NCI-H187 treated with DMSO at 0.1 percent for 48 hours (cell line): ENCODE data around the gene CEBPZOS.

ENCODE experiments used
- DNase-seq: peaks from one replicate; lab custom pipeline; 2025; lab: John Stamatoyannopoulos, UW

Gene CEBPZOS

GRCh38 chr2:37196320-37197195, at the start of gene CEBPZOS:
CEBPZOS (plus strand) TSS chr2:37196496; CDS start chr2:37199705, 3,209 bp downstream.
- DNase-seq: peak; percentile 29

GRCh38 chr2:37148325-37148724, 48.0 kb upstream of the CEBPZOS start:
- no peak for DNase-seq

- no peak for DNase-seq
Measured at GRCh38 chr2:37149626-37150322, 46.5 kb upstream of the CEBPZOS start.

GRCh38 chr2:37153224-37153623, 43.1 kb upstream of the CEBPZOS start:
- DNase-seq: no peak

GRCh38 chr2:37154785-37155184, 41.5 kb upstream of the CEBPZOS start:
- no peak for DNase-seq

GRCh38 chr2:37156071-37156856, 40.0 kb upstream of the CEBPZOS start:
- DNase-seq: no peak

GRCh38 chr2:37156857-37157714, 39.2 kb upstream of the CEBPZOS start, which contains the start of gene EIF2AK2:
EIF2AK2 (minus strand) TSS chr2:37156980; CDS start chr2:37147806, 9,174 bp downstream.
- DNase-seq: peak; percentile 54

- DNase-seq: no peak
Measured at GRCh38 chr2:37164757-37165156, 31.5 kb upstream of the CEBPZOS start.

GRCh38 chr2:37167636-37168180, 28.6 kb upstream of the CEBPZOS start:
- DNase-seq: no peak

GRCh38 chr2:37168217-37168981, 27.9 kb upstream of the CEBPZOS start:
- DNase-seq: no peak

- no peak for DNase-seq
Measured at GRCh38 chr2:37171624-37171950, 24.7 kb upstream of the CEBPZOS start.

- no peak for DNase-seq
Measured at GRCh38 chr2:37173741-37174140, 22.6 kb upstream of the CEBPZOS start.

GRCh38 chr2:37180006-37180639, 16.2 kb upstream of the CEBPZOS start:
- no peak for DNase-seq

- DNase-seq: no peak
Measured at GRCh38 chr2:37180640-37181039, 15.7 kb upstream of the CEBPZOS start.

GRCh38 chr2:37181726-37182684, 14.3 kb upstream of the CEBPZOS start:
- no peak for DNase-seq

GRCh38 chr2:37188570-37188969, 7.7 kb upstream of the CEBPZOS start, which contains the start of gene SULT6B1:
SULT6B1 (minus strand) TSS chr2:37188670; CDS start chr2:37188640, 30 bp downstream.
- DNase-seq: no peak

GRCh38 chr2:37189452-37190153, 6.7 kb upstream of the CEBPZOS start:
- DNase-seq: no peak

- no peak for DNase-seq
Measured at GRCh38 chr2:37190290-37190689, 6.0 kb upstream of the CEBPZOS start.
